Mucosa of stomach (tissue), 1 donor: ENCODE data around the gene STAB1.

Experiments
- H3K27me3 ChIP-seq: one replicate; pipeline ENCODE4 v1.7.0; 2013; ENCODE audit warnings: mild to moderate bottlenecking, low read length; ENCODE audit not compliant: control insufficient read depth, insufficient read depth
- H3K36me3 ChIP-seq: one replicate; pipeline ENCODE4 v1.7.0; 2013; ENCODE audit warnings: low read length; ENCODE audit not compliant: control insufficient read depth, insufficient read depth
- H3K4me1 ChIP-seq: one replicate; pipeline ENCODE4 v1.7.0; 2013; ENCODE audit warnings: mild to moderate bottlenecking, low read length; ENCODE audit not compliant: control insufficient read depth, insufficient read depth
- H3K4me3 ChIP-seq: one replicate; pipeline ENCODE4 v1.7.0; 2013; ENCODE audit warnings: low read length
- H3K9ac ChIP-seq: one replicate; pipeline ENCODE4 v1.7.0; 2013; ENCODE audit warnings: mild to moderate bottlenecking, low read length, moderate library complexity
- H3K9me3 ChIP-seq: one replicate; pipeline ENCODE4 v1.7.0; 2013; ENCODE audit warnings: mild to moderate bottlenecking, low read length, moderate library complexity; ENCODE audit not compliant: control insufficient read depth
- donor health status: Pancreatic carcinoma.

The STAB1 gene

GRCh38 chr3:52551118-52551517 is 56.0 kb downstream of the STAB1 start:
- H3K4me3 ChIP-seq, result no peak overlapping the region
- H3K9me3 ChIP-seq, result no peaks in the 10 kb centered on the region
- peaks cover 7% of the 10 kb centered on the region for H3K36me3 ChIP-seq
- H3K4me1 ChIP-seq, result no peaks in the 10 kb centered on the region
- no peak overlapping the region for H3K9ac ChIP-seq
- H3K27me3 ChIP-seq, result no peaks in the 10 kb centered on the region

GRCh38 chr3:52552089-52552488 is 57.0 kb downstream of the STAB1 start:
- H3K27me3 ChIP-seq, result no peaks in the 10 kb centered on the region
- no peak overlapping the region for H3K4me3 ChIP-seq
- peaks cover 7% of the 10 kb centered on the region for H3K36me3 ChIP-seq
- H3K9me3 ChIP-seq, result no peaks in the 10 kb centered on the region
- no peak overlapping the region for H3K9ac ChIP-seq
- H3K4me1 ChIP-seq, result no peaks in the 10 kb centered on the region

- H3K4me1 ChIP-seq, result no peaks in the 10 kb centered on the region
- H3K36me3 ChIP-seq, result peaks cover 7% of the 10 kb centered on the region
- H3K27me3 ChIP-seq, result no peaks in the 10 kb centered on the region
- H3K4me3 ChIP-seq, result no peak overlapping the region
- H3K9me3 ChIP-seq, result no peaks in the 10 kb centered on the region
- no peak overlapping the region for H3K9ac ChIP-seq
These were observed 59.1 kb downstream of the STAB1 start for GRCh38 chr3:52554026-52554755.

- H3K4me3 ChIP-seq, result no peak overlapping the region
- peaks cover 7% of the 10 kb centered on the region for H3K36me3 ChIP-seq
- no peaks in the 10 kb centered on the region for H3K4me1 ChIP-seq
These were observed 59.9 kb downstream of the STAB1 start for GRCh38 chr3:52555056-52555455.

GRCh38 chr3:52557011-52557960 is 62.1 kb downstream of the STAB1 start:
- Histone ChIP-seq H3K4me3 (no peak overlapping the region), H3K9ac (no peak overlapping the region), H3K4me1 (no peaks in the 10 kb centered on the region), H3K27me3 (no peaks in the 10 kb centered on the region), H3K9me3 (no peaks in the 10 kb centered on the region), H3K36me3 (peaks cover 7% of the 10 kb centered on the region)

More at GRCh38 chr3:52555056-52555455, 59.9 kb downstream of the STAB1 start:
- no peaks in the 10 kb centered on the region for H3K9me3 ChIP-seq
- no peak overlapping the region for H3K9ac ChIP-seq
- no peaks in the 10 kb centered on the region for H3K27me3 ChIP-seq

- Histone ChIP-seq H3K27me3 (no peaks in the 10 kb centered on the region), H3K9ac (no peak overlapping the region), H3K9me3 (no peaks in the 10 kb centered on the region), H3K36me3 (no peaks in the 10 kb centered on the region), H3K4me3 (no peak overlapping the region), H3K4me1 (no peaks in the 10 kb centered on the region)
These were observed 63.3 kb downstream of the STAB1 start for GRCh38 chr3:52558436-52558835.

GRCh38 chr3:52561028-52561747 is 66.0 kb downstream of the STAB1 start:
- H3K4me1 ChIP-seq, result no peaks in the 10 kb centered on the region
- no peaks in the 10 kb centered on the region for H3K36me3 ChIP-seq
- H3K4me3 ChIP-seq, result no peak overlapping the region
- no peaks in the 10 kb centered on the region for H3K27me3 ChIP-seq
- no peak overlapping the region for H3K9ac ChIP-seq
- H3K9me3 ChIP-seq, result no peaks in the 10 kb centered on the region

- Histone ChIP-seq H3K4me1 (no peaks in the 10 kb centered on the region), H3K4me3 (no peak overlapping the region), H3K9me3 (no peaks in the 10 kb centered on the region), H3K9ac (no peak overlapping the region), H3K27me3 (no peaks in the 10 kb centered on the region), H3K36me3 (no peaks in the 10 kb centered on the region)
These were observed 68.8 kb downstream of the STAB1 start for GRCh38 chr3:52563984-52564383.

- Histone ChIP-seq H3K9me3 (no peaks in the 10 kb centered on the region), H3K36me3 (no peaks in the 10 kb centered on the region), H3K27me3 (no peaks in the 10 kb centered on the region)
These were observed 72.9 kb downstream of the STAB1 start for GRCh38 chr3:52568069-52568468.

GRCh38 chr3:52570076-52570475 is 74.9 kb downstream of the STAB1 start:
- H3K9ac ChIP-seq, result no peak overlapping the region
- no peak overlapping the region for H3K4me3 ChIP-seq
- H3K9me3 ChIP-seq, result no peaks in the 10 kb centered on the region
- no peaks in the 10 kb centered on the region for H3K27me3 ChIP-seq
- no peaks in the 10 kb centered on the region for H3K4me1 ChIP-seq
- H3K36me3 ChIP-seq, result no peaks in the 10 kb centered on the region

More at GRCh38 chr3:52568069-52568468, 72.9 kb downstream of the STAB1 start:
- H3K9ac ChIP-seq, result no peak overlapping the region
- no peak overlapping the region for H3K4me3 ChIP-seq
- H3K4me1 ChIP-seq, result no peaks in the 10 kb centered on the region

GRCh38 chr3:52572221-52572620 is 77.1 kb downstream of the STAB1 start:
- no peaks in the 10 kb centered on the region for H3K27me3 ChIP-seq
- H3K4me3 ChIP-seq, result no peak overlapping the region
- no peaks in the 10 kb centered on the region for H3K4me1 ChIP-seq
- no peaks in the 10 kb centered on the region for H3K9me3 ChIP-seq
- H3K9ac ChIP-seq, result no peak overlapping the region
- no peaks in the 10 kb centered on the region for H3K36me3 ChIP-seq
